PC-9 (cell line): ENCODE data around the gene DACT2. TPM values are rescaled to one million over a fixed set of nuclear protein-coding genes. Genes with fewer than 3 reads are reported as not detected.

ENCODE experiments used
- BruUV-seq: library from RNA; stranded (reverse); fragments of 400-500 nt; replicated peaks from 2 replicates; lab custom pipeline; 2021; lab: Mats Ljungman, UMichigan
- CTCF ChIA-PET: fragments of 300-600 bp; sonication (Branson Sonifier 250); formaldehyde crosslinking; loops from one replicate; lab custom pipeline; 2022; ENCODE audit warnings: antibody characterized with exemption; lab: Charles Lee
- POLR2A ChIA-PET: fragments of 300-600 bp; sonication (Branson Sonifier 250); formaldehyde crosslinking; loops from one replicate; lab custom pipeline; 2022; ENCODE audit warnings: antibody characterized with exemption; ENCODE audit not compliant: unreplicated experiment; lab: Charles Lee
- DNase-seq, 2 experiments: peaks; one replicate each; pipeline versions ENCODE4 v3.0.0 to v3.0.0-alpha.2; 2015 to 2022; ENCODE audit warnings: mixed read lengths in 1 of 2
- H2AFZ ChIP-seq: fragments of 200-600 bp; sonication (generic); 2 replicates; pipeline ENCODE4 v1.8.1; 2017; ENCODE audit warnings: antibody characterized with exemption
- H3F3A ChIP-seq: fragments of 200-600 bp; sonication (generic); 2 replicates; pipeline ENCODE4 v1.8.1; 2017; ENCODE audit warnings: antibody characterized with exemption, mild to moderate bottlenecking, low read depth; ENCODE audit not compliant: insufficient read depth
- H3K27ac ChIP-seq: fragments of 200-600 bp; sonication (generic); 2 replicates; pipeline ENCODE4 v1.6.1; 2016; ENCODE audit warnings: mixed run types
- H3K27me3 ChIP-seq: fragments of 200-600 bp; sonication (generic); 2 replicates; pipeline ENCODE4 v1.6.1; 2016; ENCODE audit warnings: low read depth, mixed run types; ENCODE audit not compliant: insufficient read depth
- H3K36me3 ChIP-seq: fragments of 200-600 bp; sonication (generic); 2 replicates; pipeline ENCODE4 v1.6.1; 2016; ENCODE audit warnings: low read depth, mixed run types
- H3K4me1 ChIP-seq: fragments of 200-600 bp; sonication (generic); replicated peaks from 2 replicates; pipeline ENCODE4 v1.6.1; 2016; ENCODE audit warnings: mixed run types; ENCODE audit not compliant: insufficient read depth
- H3K4me2 ChIP-seq: fragments of 200-600 bp; sonication (generic); 2 replicates; pipeline ENCODE4 v1.6.1; 2017; ENCODE audit warnings: mixed run types
- H3K4me3 ChIP-seq: fragments of 200-600 bp; sonication (generic); 2 replicates; pipeline ENCODE4 v1.6.1; 2016; ENCODE audit warnings: mixed run types
- H3K79me2 ChIP-seq: fragments of 200-600 bp; sonication (generic); 2 replicates; pipeline ENCODE4 v1.6.1; 2017; ENCODE audit warnings: low read depth, mixed run types
- H3K9me2 ChIP-seq: fragments of 200-600 bp; sonication (generic); 2 replicates; pipeline ENCODE4 v1.8.1; 2017; ENCODE audit warnings: mild to moderate bottlenecking; ENCODE audit not compliant: insufficient read depth
- H3K9me3 ChIP-seq: fragments of 200-600 bp; sonication (generic); 2 replicates; pipeline ENCODE4 v1.8.1; 2016; ENCODE audit warnings: low read depth; ENCODE audit not compliant: insufficient read depth
- H4K20me1 ChIP-seq: fragments of 200-600 bp; sonication (generic); 2 replicates; pipeline ENCODE4 v1.8.1; 2017; ENCODE audit not compliant: insufficient read depth
- CTCF ChIP-seq: fragments of 200-600 bp; sonication (generic); conservative IDR thresholded peaks from 2 replicates; pipeline ENCODE4 v1.6.1; 2017; ENCODE audit warnings: mixed run types, antibody characterized with exemption, mild to moderate bottlenecking, moderate library complexity
- EZH2 ChIP-seq: fragments of 200-600 bp; sonication (generic); IDR thresholded peaks from 2 replicates; pipeline ENCODE4 v1.8.0; 2017; ENCODE audit warnings: antibody characterized with exemption, low read depth
- intact Hi-C: fragments of 100-400 bp; cut with micrococcal nuclease; formaldehyde crosslinking; loops from one replicate; pipeline ENCODE4 v1.10.0; 2022; ENCODE audit not compliant: unreplicated experiment
- total RNA-seq: library from RNA; stranded (reverse); gene quantifications from 2 replicates; pipeline ENCODE4 v1.2.3, GENCODE V29; 2021

Gene DACT2
- total RNA-seq, 1 experiment from 2014 or later, result not detected

- no peak overlapping the region for H3K4me2 ChIP-seq
- intact Hi-C loops, result no loop called here
- no peaks in the 10 kb centered on the region for H3K9me2 ChIP-seq
- no peak overlapping the region for H2AFZ ChIP-seq
- no peaks in the 10 kb centered on the region for H3K36me3 ChIP-seq
- peaks cover 71% of the 10 kb centered on the region for H3K27me3 ChIP-seq
- TF ChIP-seq EZH2 (no peak), CTCF (no peak)
- no peak overlapping the region for H3K4me3 ChIP-seq
- no TSS peak for BruUV-seq
- no peaks in the 10 kb centered on the region for H3K79me2 ChIP-seq
- H4K20me1 ChIP-seq, result no peaks in the 10 kb centered on the region
- H3F3A ChIP-seq, result no peaks in the 10 kb centered on the region
- H3K9me3 ChIP-seq, result no peaks in the 10 kb centered on the region
- no peak for DNase-seq
- POLR2A ChIA-PET, result no interaction called here
- no peaks in the 10 kb centered on the region for H3K4me1 ChIP-seq
- no peak overlapping the region for H3K27ac ChIP-seq
- CTCF ChIA-PET, result no interaction called here
Observed at GRCh38 chr6:168354338-168354737, 34.8 kb upstream of the DACT2 start.

- Histone ChIP-seq H3K27me3 (peaks cover 79% of the 10 kb centered on the region), H3K4me2 (no peak overlapping the region), H3K27ac (no peak overlapping the region), H3K9me2 (no peaks in the 10 kb centered on the region), H3K4me3 (no peak overlapping the region), H3F3A (no peaks in the 10 kb centered on the region), H3K36me3 (no peaks in the 10 kb centered on the region), H2AFZ (no peak overlapping the region), H4K20me1 (no peaks in the 10 kb centered on the region), H3K9me3 (no peaks in the 10 kb centered on the region), H3K79me2 (no peaks in the 10 kb centered on the region), H3K4me1 (no peaks in the 10 kb centered on the region)
- CTCF ChIA-PET, result no interaction called here
- TF ChIP-seq EZH2 (no peak), CTCF (no peak)
- POLR2A ChIA-PET, result no interaction called here
- BruUV-seq, result no TSS peak
- intact Hi-C loops, result no loop called here
- no peak for DNase-seq
Observed at GRCh38 chr6:168353041-168353440, 33.5 kb upstream of the DACT2 start.

GRCh38 chr6:168352096-168352495, 32.5 kb upstream of the DACT2 start:
- no peaks in the 10 kb centered on the region for H3K36me3 ChIP-seq
- intact Hi-C loops, result no loop called here
- no peaks in the 10 kb centered on the region for H3K9me2 ChIP-seq
- H2AFZ ChIP-seq, result no peak overlapping the region
- no peak for DNase-seq
- BruUV-seq, result no TSS peak
- H3K4me2 ChIP-seq, result no peak overlapping the region
- TF ChIP-seq EZH2, result no peak
- TF ChIP-seq CTCF, result no peak
- no peak overlapping the region for H3K27ac ChIP-seq
- H3K4me1 ChIP-seq, result no peaks in the 10 kb centered on the region
- POLR2A ChIA-PET, result no interaction called here
- peaks cover 88% of the 10 kb centered on the region for H3K27me3 ChIP-seq
- no peaks in the 10 kb centered on the region for H3F3A ChIP-seq
- CTCF ChIA-PET, result no interaction called here
- H4K20me1 ChIP-seq, result no peaks in the 10 kb centered on the region
- H3K79me2 ChIP-seq, result no peaks in the 10 kb centered on the region
- H3K9me3 ChIP-seq, result no peaks in the 10 kb centered on the region
- H3K4me3 ChIP-seq, result no peak overlapping the region
